Measurements from ENCODE around the gene BBS4. TPM values are rescaled to one million over a fixed set of nuclear protein-coding genes. Genes with fewer than 3 reads are reported as not detected.

BBS4 gene
- total and polyA plus RNA-seq, 2 donors, result 17.7 to 54.5 TPM

- H3K27ac ChIP-seq (ENCODE audit: low read depth), result peak within 1 kb of the TSS; percentile 90
- under 1% methylated on average over 68 of the region's 68 CpGs for WGBS
- no peaks in the 10 kb centered on the region for H3K4me1 ChIP-seq (ENCODE audit: insufficient read depth)
- H3K36me3 ChIP-seq (ENCODE audit: insufficient read depth), result no peaks in the 10 kb centered on the region
- H3K4me3 ChIP-seq (ENCODE audit: low read depth, low read length), result peak within 1 kb of the TSS; percentile 96
- peak; percentile 85 for DNase-seq (ENCODE audit: extremely low spot score)
Observed at GRCh38 chr15:72783640-72784455, 97.8 kb downstream of the BBS4 start, which contains the start of gene ADPGK. Gene ADPGK (minus strand): TSS chr15:72783758. CDS start chr15:72783691, 67 bp downstream.

GRCh38 chr15:72784456-72784876, 98.5 kb downstream of the BBS4 start:
- Histone ChIP-seq H3K4me3 (ENCODE audit: low read depth, low read length) (peak overlapping the region; percentile 96), H3K36me3 (ENCODE audit: insufficient read depth) (no peaks in the 10 kb centered on the region), H3K27ac (ENCODE audit: low read depth) (no peak overlapping the region), H3K4me1 (ENCODE audit: insufficient read depth) (no peaks in the 10 kb centered on the region)
- 45% methylated on average over 7 of the region's 7 CpGs for WGBS
- DNase-seq (ENCODE audit: extremely low spot score), result no peak

DNA sequence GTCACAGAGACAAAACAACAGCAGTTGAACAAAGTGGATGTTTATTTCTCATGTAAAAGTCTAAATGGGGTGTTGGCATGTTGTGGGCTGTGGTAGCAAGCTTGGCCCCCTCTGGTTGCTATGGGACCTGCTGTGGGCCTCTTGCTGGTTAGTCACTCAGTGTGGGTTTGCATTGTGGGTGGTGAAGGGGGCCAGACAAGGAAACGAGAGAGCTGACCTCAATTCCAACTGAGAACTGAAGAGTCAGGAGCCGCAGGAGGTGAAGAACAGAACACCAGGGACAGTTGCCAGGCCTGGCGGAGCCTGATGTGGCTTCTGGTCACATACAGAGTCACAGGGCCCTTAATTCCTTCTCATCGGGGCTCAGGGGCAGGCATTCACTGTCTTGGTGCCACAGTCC, 99.4 kb downstream of the BBS4 start:
- H3K27ac ChIP-seq (ENCODE audit: low read depth), result no peak overlapping the region
- DNase-seq (ENCODE audit: extremely low spot score), result no peak
- H3K4me3 ChIP-seq (ENCODE audit: low read depth, low read length), result no peak overlapping the region
- no peaks in the 10 kb centered on the region for H3K36me3 ChIP-seq (ENCODE audit: insufficient read depth)
- WGBS, result 69% methylated on average over 4 of the region's 4 CpGs
- H3K4me1 ChIP-seq (ENCODE audit: insufficient read depth), result no peaks in the 10 kb centered on the region

GRCh38 chr15:72785841-72786240, 99.8 kb downstream of the BBS4 start:
- DNase-seq (ENCODE audit: extremely low spot score), result no peak
- 85% methylated on average over 2 of the region's 2 CpGs for WGBS
- H3K27ac ChIP-seq (ENCODE audit: low read depth), result no peak overlapping the region
- no peak overlapping the region for H3K4me3 ChIP-seq (ENCODE audit: low read depth, low read length)
- H3K4me1 ChIP-seq (ENCODE audit: insufficient read depth), result no peaks in the 10 kb centered on the region
- H3K36me3 ChIP-seq (ENCODE audit: insufficient read depth), result no peaks in the 10 kb centered on the region

DNA sequence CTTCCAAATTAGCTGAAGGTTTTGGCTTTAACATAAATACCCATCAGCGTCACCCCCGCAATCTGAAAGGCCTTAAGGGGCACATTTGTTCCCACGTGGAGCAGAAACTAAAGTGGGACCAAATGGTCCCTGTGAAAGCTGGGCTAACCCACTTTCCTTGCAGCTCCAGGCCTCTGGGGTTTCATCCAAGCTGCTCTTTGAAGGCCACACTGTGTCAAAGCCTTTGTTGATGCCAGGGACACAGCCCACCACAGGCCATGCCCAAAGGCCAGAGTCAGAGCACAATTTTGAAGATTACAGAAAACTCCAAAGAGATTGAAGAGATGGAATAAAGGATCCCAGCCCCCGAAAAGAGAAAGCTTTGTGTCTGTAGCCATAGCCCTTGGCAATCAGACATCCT, 100.2 kb downstream of the BBS4 start:
- DNase-seq (ENCODE audit: extremely low spot score), result no peak
- no peaks in the 10 kb centered on the region for H3K36me3 ChIP-seq (ENCODE audit: insufficient read depth)
- no peak overlapping the region for H3K27ac ChIP-seq (ENCODE audit: low read depth)
- H3K4me3 ChIP-seq (ENCODE audit: low read depth, low read length), result no peak overlapping the region
- WGBS, result 89% methylated on average over 4 of the region's 4 CpGs
- no peaks in the 10 kb centered on the region for H3K4me1 ChIP-seq (ENCODE audit: insufficient read depth)

GRCh38 chr15:72786676-72787345, 100.8 kb downstream of the BBS4 start:
- H3K27ac ChIP-seq (ENCODE audit: low read depth), result no peak overlapping the region
- no peak for DNase-seq (ENCODE audit: extremely low spot score)
- H3K36me3 ChIP-seq (ENCODE audit: insufficient read depth), result no peaks in the 10 kb centered on the region
- H3K4me3 ChIP-seq (ENCODE audit: low read depth, low read length), result no peak overlapping the region
- H3K4me1 ChIP-seq (ENCODE audit: insufficient read depth), result no peaks in the 10 kb centered on the region
- 85% methylated on average over 8 of the region's 8 CpGs for WGBS

DNA sequence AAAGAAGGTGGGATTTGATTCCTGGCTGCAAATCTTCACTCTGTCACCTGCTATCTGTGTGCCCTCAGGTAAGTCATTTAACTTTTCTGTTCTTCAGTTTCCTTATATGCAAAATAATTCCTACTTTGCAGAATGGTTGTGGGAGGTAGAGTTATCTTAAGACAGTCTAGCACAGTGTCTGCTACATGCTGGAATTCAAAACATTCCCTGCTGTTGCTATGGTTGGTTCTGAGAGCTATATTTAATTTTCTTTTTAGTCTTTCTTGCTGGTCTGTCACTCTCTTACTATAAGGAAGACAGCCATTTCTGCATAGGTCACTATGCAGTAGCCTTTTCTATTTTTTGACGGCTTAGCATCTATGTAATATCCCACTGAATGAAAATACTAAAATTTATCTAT, 101.5 kb downstream of the BBS4 start:
- H3K4me3 ChIP-seq (ENCODE audit: low read depth, low read length), result no peak overlapping the region
- no peak for DNase-seq (ENCODE audit: extremely low spot score)
- H3K27ac ChIP-seq (ENCODE audit: low read depth), result no peak overlapping the region
- no peaks in the 10 kb centered on the region for H3K36me3 ChIP-seq (ENCODE audit: insufficient read depth)
- H3K4me1 ChIP-seq (ENCODE audit: insufficient read depth), result no peaks in the 10 kb centered on the region
- WGBS, result 78% methylated on average over 1 of the region's 1 CpG

Small RNA genes within 50 kb of the gene (small RNA-seq; reads per million reads assigned to genes)
- gene RN7SL853P, result not detected

Other genes starting within 250 kb of the BBS4 start
- 79.2 TPM for gene ARIH1, start 211.9 kb upstream of the BBS4 start, total RNA-seq
- gene ARIH1, start 211.9 kb upstream of the BBS4 start, polyA plus RNA-seq, result 41.1 TPM
- 0.26 TPM for gene GOLGA6B, start 31.5 kb upstream of the BBS4 start, total RNA-seq
- 0.06 TPM for gene GOLGA6B, start 31.5 kb upstream of the BBS4 start, polyA plus RNA-seq
- not detected for gene HIGD2B, start within 50 bp of the BBS4 start, total RNA-seq
- not detected for gene HIGD2B, start within 50 bp of the BBS4 start, polyA plus RNA-seq
- 65.7 TPM for gene ADPGK, start 97.6 kb downstream of the BBS4 start, total RNA-seq
- 28.8 TPM for gene ADPGK, start 97.6 kb downstream of the BBS4 start, polyA plus RNA-seq